HCT116 (cell line): ENCODE measurements around the gene APPL2. TPM values are rescaled to one million over a fixed set of nuclear protein-coding genes. Genes with fewer than 3 reads are reported as not detected.

Experiments used
- ATAC-seq: fragments of 200-7000 bp; cut with Tn5 transposase; 2 replicates; pipeline ENCODE4 v1.9.1; 2020; ENCODE audit warnings: mild to moderate bottlenecking, moderate library complexity
- BruUV-seq: library from RNA; stranded (reverse); fragments of 400-500 nt; replicated peaks from 2 replicates; lab custom pipeline; 2021; lab: Mats Ljungman, UMichigan
- CTCF ChIA-PET: fragments of 300-600 bp; sonication (Branson Sonifier 250); formaldehyde crosslinking; loops from one replicate; lab custom pipeline; 2021; ENCODE audit warnings: antibody characterized with exemption; lab: Charles Lee
- POLR2A ChIA-PET: fragments of 300-600, 350-600 bp; sonication (Branson Sonifier 250); formaldehyde crosslinking; loops from one replicate; lab custom pipeline; 2021; ENCODE audit warnings: antibody characterized with exemption; lab: Charles Lee
- RAD21 ChIA-PET, 2 experiments: fragments of 300-600 bp; sonication (Branson Sonifier 250); formaldehyde crosslinking; loops; one replicate each; lab custom pipeline; 2023; ENCODE audit warnings: low total read pairs in 2 of 2; ENCODE audit not compliant: uncharacterized antibody in 2 of 2, unreplicated experiment in 2 of 2, low non-redundant PET in 1 of 2; lab: Charles Lee
- DNase-seq: peaks from one replicate; pipeline ENCODE4 v3.0.0-alpha.2; 2010; ENCODE audit warnings: low read depth, low spot score
- H2AFZ ChIP-seq: fragments of 200-600 bp; shearing (Covaris generic), sonication (generic); 2 replicates; pipeline ENCODE4 v1.6.1; 2017; ENCODE audit warnings: low read depth, mixed run types, mixed read lengths, antibody characterized with exemption, low read length; ENCODE audit not compliant: poor library complexity, severe bottlenecking
- H3K27ac ChIP-seq: 2 replicates; pipeline ENCODE4 v1.5.1; 2012; ENCODE audit warnings: low read depth, low read length
- H3K27me3 ChIP-seq: fragments of 200-600 bp; sonication (generic); 2 replicates; pipeline ENCODE4 v1.6.1; 2016; ENCODE audit warnings: mixed run types, low read length, mixed read lengths; ENCODE audit not compliant: insufficient read depth
- H3K36me3 ChIP-seq, 2 experiments: fragments of 200-500 bp in 1 of 2; fragments of 200-600 bp in 1 of 2; sonication (Bioruptor generic) in 1 of 2; sonication (generic) in 1 of 2; 2 replicates each; pipeline versions ENCODE4 v1.5.1 to v1.6.1; 2014 to 2016; ENCODE audit warnings: low read length in 2 of 2, inconsistent platforms in 1 of 2, mixed read lengths in 1 of 2, mixed run types in 1 of 2; ENCODE audit not compliant: insufficient read depth in 2 of 2, control insufficient read depth in 1 of 2
- H3K4me1 ChIP-seq, 2 experiments: fragments of 200-600 bp in 1 of 2; sonication (generic) in 1 of 2; 2 replicates each; pipeline versions ENCODE4 v1.5.1 to v1.6.1; 2012 to 2017; ENCODE audit warnings: low read length in 2 of 2, inconsistent platforms in 1 of 2, mild to moderate bottlenecking in 1 of 2, mixed read lengths in 1 of 2, mixed run types in 1 of 2, moderate library complexity in 1 of 2; ENCODE audit not compliant: insufficient read depth in 2 of 2, control insufficient read depth in 1 of 2
- H3K4me2 ChIP-seq: fragments of 200-600 bp; sonication (generic); 2 replicates; pipeline ENCODE4 v1.6.1; 2017; ENCODE audit warnings: mixed run types, low read length, mixed read lengths
- H3K4me3 ChIP-seq, 2 experiments: fragments of 200-600 bp in 1 of 2; sonication (generic) in 1 of 2; replicated peaks in 1 of 2; 2 replicates each; pipeline ENCODE4 v1.5.1; 2011 to 2016; ENCODE audit warnings: low read length in 2 of 2, control low read depth in 1 of 2, low read depth in 1 of 2, mild to moderate bottlenecking in 1 of 2, mixed read lengths in 1 of 2, mixed run types in 1 of 2
- H3K79me2 ChIP-seq: fragments of 200-600 bp; sonication (generic); 2 replicates; pipeline ENCODE4 v1.6.1; 2017; ENCODE audit warnings: mild to moderate bottlenecking, mixed run types, low read length, moderate library complexity, mixed read lengths; ENCODE audit not compliant: insufficient read depth
- H3K9ac ChIP-seq: fragments of 200-600 bp; sonication (generic); 2 replicates; pipeline ENCODE4 v1.6.1; 2016; ENCODE audit warnings: low read length, mixed read lengths
- H3K9me2 ChIP-seq: fragments of 200-600 bp; sonication (generic), shearing (Covaris generic); 2 replicates; pipeline ENCODE4 v1.6.1; 2017; ENCODE audit warnings: mixed run types, mild to moderate bottlenecking, moderate library complexity; ENCODE audit not compliant: insufficient read depth
- H3K9me3 ChIP-seq, 2 experiments: fragments of 200-500 bp in 1 of 2; fragments of 200-600 bp in 1 of 2; sonication (Bioruptor generic) in 1 of 2; sonication (generic) in 1 of 2; 2 replicates each; pipeline ENCODE4 v1.6.1; 2014 to 2017; ENCODE audit warnings: low read length in 2 of 2, mixed read lengths in 2 of 2, inconsistent platforms in 1 of 2, low read depth in 1 of 2, mild to moderate bottlenecking in 1 of 2, mixed run types in 1 of 2, moderate library complexity in 1 of 2; ENCODE audit not compliant: control insufficient read depth in 1 of 2, insufficient read depth in 1 of 2
- H4K20me1 ChIP-seq: fragments of 200-600 bp; sonication (generic), shearing (Covaris generic); 2 replicates; pipeline ENCODE4 v1.6.1; 2017; ENCODE audit warnings: mixed run types, mild to moderate bottlenecking, moderate library complexity; ENCODE audit not compliant: insufficient read depth
- CBX3 ChIP-seq: IDR thresholded peaks from 2 replicates; pipeline ENCODE4 v1.6.1; 2012; ENCODE audit warnings: low read depth
- EGR1 ChIP-seq: IDR thresholded peaks from 2 replicates; pipeline ENCODE4 v1.6.1; 2012; ENCODE audit warnings: low read depth
- FOSL1 ChIP-seq: IDR thresholded peaks from 2 replicates; pipeline ENCODE4 v1.6.1; 2012; ENCODE audit warnings: low read depth
- JUND ChIP-seq: IDR thresholded peaks from 2 replicates; pipeline ENCODE4 v1.6.1; 2012
- SP1 ChIP-seq: IDR thresholded peaks from 2 replicates; pipeline ENCODE4 v1.6.1; 2012; ENCODE audit warnings: low read depth
- SRF ChIP-seq: IDR thresholded peaks from 2 replicates; pipeline ENCODE4 v1.6.1; 2012; ENCODE audit warnings: low read depth
- TCF7L2 ChIP-seq: IDR thresholded peaks from 2 replicates; pipeline ENCODE4 v1.7.0; 2011; ENCODE audit warnings: borderline replicate concordance, inconsistent platforms; ENCODE audit not compliant: insufficient read depth, insufficient read length; ENCODE audit errors: extremely low read depth
- intact Hi-C: fragments of 100-400 bp; cut with micrococcal nuclease; formaldehyde crosslinking; loops from 2 replicates; pipeline ENCODE4 v1.10.0; 2022
- total RNA-seq: library from RNA; stranded (reverse); gene quantifications from one replicate; pipeline ENCODE4 v1.2.1, GENCODE V29; 2021; ENCODE audit not compliant: unreplicated experiment
- TF ChIP-seq, protein P1 (sequence below): IDR thresholded peaks from 2 replicates; pipeline ENCODE4 v1.6.1; 2011; ENCODE audit warnings: mild to moderate bottlenecking, low read length, moderate library complexity; ENCODE audit not compliant: insufficient replicate concordance; ENCODE audit errors: extremely low read depth
- TF ChIP-seq, protein P2 (sequence below), 3 experiments: fragments of 200-600 bp in 1 of 3; sonication (generic) in 1 of 3; IDR thresholded peaks in 2 of 3; conservative IDR thresholded peaks in 1 of 3; 2 replicates each; pipeline ENCODE4 v1.5.1; 2012 to 2017; ENCODE audit warnings: low read depth in 2 of 3, low read length in 2 of 3, antibody characterized with exemption in 1 of 3, borderline replicate concordance in 1 of 3, control low read depth in 1 of 3, mild to moderate bottlenecking in 1 of 3, mixed read lengths in 1 of 3, mixed run types in 1 of 3, moderate library complexity in 1 of 3; ENCODE audit not compliant: insufficient read depth in 1 of 3

Gene APPL2
- total RNA-seq, 1 experiment from 2014 or later = 22.6 TPM

GRCh38 chr12:105228966-105229365 lies 7.0 kb downstream of the APPL2 start:
- Histone ChIP-seq H3K4me1 (no peaks in the 10 kb centered on the region), H3K79me2 (no peaks in the 10 kb centered on the region), H3K9me3 (no peaks in the 10 kb centered on the region), H2AFZ (no peak overlapping the region), H3K27ac (no peak overlapping the region), H3K9ac (no peak overlapping the region), H4K20me1 (no peaks in the 10 kb centered on the region), H3K27me3 (no peaks in the 10 kb centered on the region), H3K4me2 (no peak overlapping the region), H3K9me2 (no peaks in the 10 kb centered on the region), H3K4me3 (no peak overlapping the region), H3K36me3 (peaks cover 0 to 3% of the 10 kb centered on the region in 2 experiments; a peak in 1 of 4 replicates)
- BruUV-seq = no TSS peak
- ChIA-PET CTCF (no interaction called here), POLR2A (no interaction called here), RAD21 (no interaction called here)
- no peak for TF ChIP-seq EGR1
- TF ChIP-seq, protein P1, sequence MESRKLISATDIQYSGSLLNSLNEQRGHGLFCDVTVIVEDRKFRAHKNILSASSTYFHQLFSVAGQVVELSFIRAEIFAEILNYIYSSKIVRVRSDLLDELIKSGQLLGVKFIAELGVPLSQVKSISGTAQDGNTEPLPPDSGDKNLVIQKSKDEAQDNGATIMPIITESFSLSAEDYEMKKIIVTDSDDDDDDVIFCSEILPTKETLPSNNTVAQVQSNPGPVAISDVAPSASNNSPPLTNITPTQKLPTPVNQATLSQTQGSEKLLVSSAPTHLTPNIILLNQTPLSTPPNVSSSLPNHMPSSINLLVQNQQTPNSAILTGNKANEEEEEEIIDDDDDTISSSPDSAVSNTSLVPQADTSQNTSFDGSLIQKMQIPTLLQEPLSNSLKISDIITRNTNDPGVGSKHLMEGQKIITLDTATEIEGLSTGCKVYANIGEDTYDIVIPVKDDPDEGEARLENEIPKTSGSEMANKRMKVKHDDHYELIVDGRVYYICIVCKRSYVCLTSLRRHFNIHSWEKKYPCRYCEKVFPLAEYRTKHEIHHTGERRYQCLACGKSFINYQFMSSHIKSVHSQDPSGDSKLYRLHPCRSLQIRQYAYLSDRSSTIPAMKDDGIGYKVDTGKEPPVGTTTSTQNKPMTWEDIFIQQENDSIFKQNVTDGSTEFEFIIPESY = no peak
- TF ChIP-seq, protein P2, sequence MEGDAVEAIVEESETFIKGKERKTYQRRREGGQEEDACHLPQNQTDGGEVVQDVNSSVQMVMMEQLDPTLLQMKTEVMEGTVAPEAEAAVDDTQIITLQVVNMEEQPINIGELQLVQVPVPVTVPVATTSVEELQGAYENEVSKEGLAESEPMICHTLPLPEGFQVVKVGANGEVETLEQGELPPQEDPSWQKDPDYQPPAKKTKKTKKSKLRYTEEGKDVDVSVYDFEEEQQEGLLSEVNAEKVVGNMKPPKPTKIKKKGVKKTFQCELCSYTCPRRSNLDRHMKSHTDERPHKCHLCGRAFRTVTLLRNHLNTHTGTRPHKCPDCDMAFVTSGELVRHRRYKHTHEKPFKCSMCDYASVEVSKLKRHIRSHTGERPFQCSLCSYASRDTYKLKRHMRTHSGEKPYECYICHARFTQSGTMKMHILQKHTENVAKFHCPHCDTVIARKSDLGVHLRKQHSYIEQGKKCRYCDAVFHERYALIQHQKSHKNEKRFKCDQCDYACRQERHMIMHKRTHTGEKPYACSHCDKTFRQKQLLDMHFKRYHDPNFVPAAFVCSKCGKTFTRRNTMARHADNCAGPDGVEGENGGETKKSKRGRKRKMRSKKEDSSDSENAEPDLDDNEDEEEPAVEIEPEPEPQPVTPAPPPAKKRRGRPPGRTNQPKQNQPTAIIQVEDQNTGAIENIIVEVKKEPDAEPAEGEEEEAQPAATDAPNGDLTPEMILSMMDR (IDR thresholded peaks at IDR 0.05 in 2 of 3, conservative IDR thresholded peaks at IDR 0.05 in 1 of 3; ENCODE audit: borderline replicate concordance in 1 of 3, insufficient read depth in 1 of 3, low read depth in 2 of 3, low read length in 2 of 3) = no peak
- TF ChIP-seq SRF = no peak
- TF ChIP-seq SP1 = no peak
- no peak for TF ChIP-seq FOSL1
- TF ChIP-seq CBX3 = no peak
- no peak for TF ChIP-seq TCF7L2
- no peak for TF ChIP-seq JUND
- DNase-seq (no peak), ATAC-seq (no peak)
- intact Hi-C loops = no loop called here
